Measurements from ENCODE around the gene INHBA. TPM values are rescaled to one million over a fixed set of nuclear protein-coding genes. Genes with fewer than 3 reads are reported as not detected.

INHBA gene
- total and polyA plus RNA-seq, 9 of the 15 experiments (the other 6 are each of a cell fraction or from before 2014, with no cell fraction given): 0.02 to 0.04 TPM; not detected in 7

GRCh38 chr7:41701068-41701941, 1.6 kb downstream of the INHBA start (continued):
- TF ChIP-seq REST (IDR thresholded peaks at IDR 0.05; ENCODE audit: borderline replicate concordance): no peak
- no peak for TF ChIP-seq REST (CRISPR knock-in tag; IDR thresholded peaks at IDR 0.05; ENCODE audit: low read depth)
- no peak for TF ChIP-seq ZNF232 (CRISPR knock-in tag; IDR thresholded peaks at IDR 0.05)
- TF ChIP-seq HDAC8 (tag; IDR thresholded peaks at IDR 0.05): no peak
- no peak for TF ChIP-seq ZNF551 (CRISPR knock-in tag; IDR thresholded peaks at IDR 0.05)
- no peak for TF ChIP-seq ZNF324 (CRISPR knock-in tag; IDR thresholded peaks at IDR 0.05)
- no peak for TF ChIP-seq SMARCA5 (IDR thresholded peaks at IDR 0.05)
- no peak for TF ChIP-seq ZNF695 (CRISPR knock-in tag; IDR thresholded peaks at IDR 0.05)
